GM12878 (cell line): ENCODE measurements around the gene TM7SF2. TPM values are rescaled to one million over a fixed set of nuclear protein-coding genes. Genes with fewer than 3 reads are reported as not detected.

Experiments
- ASH2L ChIP-seq: fragments of 300-600, 200-600 bp; sonication (generic); IDR thresholded peaks from 2 replicates; pipeline ENCODE4 v1.6.1; 2017; ENCODE audit warnings: low read depth, mild to moderate bottlenecking, borderline replicate concordance
- CHD2 ChIP-seq: IDR thresholded peaks from 2 replicates; pipeline ENCODE4 v1.6.1; 2011; ENCODE audit warnings: low read depth, low read length, improper control_type of control experiment, borderline replicate concordance
- EP300 ChIP-seq, 2 experiments: fragments of 150-350 bp in 1 of 2; IDR thresholded peaks; 2 replicates each; pipeline ENCODE4 v1.6.1; 2011 to 2012; ENCODE audit warnings: low read depth in 2 of 2, low read length in 2 of 2, borderline replicate concordance in 1 of 2, improper control_type of control experiment in 1 of 2, inconsistent platforms in 1 of 2; ENCODE audit not compliant: control insufficient read depth in 1 of 2
- MEF2B ChIP-seq: fragments of 450-650 bp; IDR thresholded peaks from 2 replicates; pipeline ENCODE4 v1.6.1; 2018; ENCODE audit warnings: mild to moderate bottlenecking, moderate library complexity; ENCODE audit not compliant: partially characterized antibody, poor library complexity, severe bottlenecking
- MXI1 ChIP-seq: fragments of 150-350 bp; IDR thresholded peaks from 2 replicates; pipeline ENCODE4 v1.6.1; 2011; ENCODE audit warnings: low read depth, mild to moderate bottlenecking, inconsistent platforms, low read length, improper control_type of control experiment
- NFYA ChIP-seq: IDR thresholded peaks from 2 replicates; pipeline ENCODE4 v1.6.1; 2011; ENCODE audit warnings: low read depth, mild to moderate bottlenecking, low read length, improper control_type of control experiment, borderline replicate concordance
- NRF1 ChIP-seq: conservative IDR thresholded peaks from 2 replicates; pipeline ENCODE4 v1.6.1; 2011; ENCODE audit warnings: mild to moderate bottlenecking, low read depth, low read length, improper control_type of control experiment
- POLR2A ChIP-seq: IDR thresholded peaks from 2 replicates; pipeline ENCODE4 v1.6.1; 2011; ENCODE audit warnings: low read depth, mild to moderate bottlenecking, low read length
- RFX5 ChIP-seq: IDR thresholded peaks from 2 replicates; pipeline ENCODE4 v1.6.1; 2011; ENCODE audit warnings: low read depth, low read length, improper control_type of control experiment
- SMAD5 ChIP-seq: IDR thresholded peaks from 2 replicates; pipeline ENCODE4 v1.6.1; 2016; ENCODE audit warnings: antibody characterized with exemption, low read depth
- TAF1 ChIP-seq: IDR thresholded peaks from 2 replicates; pipeline ENCODE4 v1.6.1; 2011; ENCODE audit warnings: mild to moderate bottlenecking, low read depth, low read length, borderline replicate concordance
- ZBED1 ChIP-seq: IDR thresholded peaks from 2 replicates; pipeline ENCODE4 v1.6.1; 2016; ENCODE audit warnings: borderline replicate concordance
- ZBTB11 ChIP-seq: fragments of 450-650 bp; formaldehyde crosslinking; IDR thresholded peaks from 2 replicates; pipeline ENCODE4 v1.5.0; 2022; ENCODE audit warnings: mild to moderate bottlenecking, missing genetic modification characterization
- ZNF274 ChIP-seq: IDR thresholded peaks from one replicate; pipeline ENCODE4 v1.8.0; 2011; ENCODE audit not compliant: insufficient read length, insufficient read depth
- ZNF622 ChIP-seq: fragments of 450-650 bp; IDR thresholded peaks from 2 replicates; pipeline ENCODE4 v1.6.1; 2017; ENCODE audit warnings: mild to moderate bottlenecking, inconsistent platforms
- polyA plus RNA-seq, 11 experiments: library from polyadenylated mRNA; depleted of rRNA in 4 of 11; unstranded in 6 of 11; stranded (reverse) in 5 of 11; fragments of >200 nt; fragmentation: Nextera tagmentation in 4 of 11; fragmentation: Illumina TruSeq in 1 of 11; extraction: Ambion mirVana in 4 of 11; extraction: Trizol in 1 of 11; gene quantifications; 1 replicate in 1 of 11; 2 replicates in 10 of 11; pipeline versions ENCODE4 v1.2.1 to v1.2.3, GENCODE V29; 2011 to 2016; ENCODE audit warnings: inconsistent platforms in 2 of 11, missing spikeins in 2 of 11, low read depth in 1 of 11
- total RNA-seq, 4 experiments: library from RNA; depleted of rRNA in 3 of 4; stranded (reverse); fragments of >200 nt in 3 of 4; fragmentation: Illumina TruSeq in 1 of 4; extraction: Trizol in 1 of 4; gene quantifications; 2 replicates each; pipeline versions ENCODE4 v1.2.1 to v1.2.3, GENCODE V29; 2013 to 2021
- TF ChIP-seq, protein P1 (sequence below): fragments of 450-650 bp; IDR thresholded peaks from 2 replicates; pipeline ENCODE4 v1.6.1; 2016; ENCODE audit warnings: mild to moderate bottlenecking, moderate library complexity, borderline replicate concordance
- TF ChIP-seq, protein P2 (sequence below): fragments of 450-650 bp; formaldehyde crosslinking; IDR thresholded peaks from 2 replicates; pipeline ENCODE4 v1.4.0; 2020; ENCODE audit warnings: mild to moderate bottlenecking, moderate library complexity

The TM7SF2 gene
- total and polyA plus RNA-seq, 10 of the 15 experiments (the other 5 are each of a cell fraction or from before 2014, with no cell fraction given): 0.52 to 57.7 (median 20.7) TPM

GRCh38 chr11:65112546-65113360 is 1.1 kb downstream of the TM7SF2 start (continued):
- TF ChIP-seq, protein P1, sequence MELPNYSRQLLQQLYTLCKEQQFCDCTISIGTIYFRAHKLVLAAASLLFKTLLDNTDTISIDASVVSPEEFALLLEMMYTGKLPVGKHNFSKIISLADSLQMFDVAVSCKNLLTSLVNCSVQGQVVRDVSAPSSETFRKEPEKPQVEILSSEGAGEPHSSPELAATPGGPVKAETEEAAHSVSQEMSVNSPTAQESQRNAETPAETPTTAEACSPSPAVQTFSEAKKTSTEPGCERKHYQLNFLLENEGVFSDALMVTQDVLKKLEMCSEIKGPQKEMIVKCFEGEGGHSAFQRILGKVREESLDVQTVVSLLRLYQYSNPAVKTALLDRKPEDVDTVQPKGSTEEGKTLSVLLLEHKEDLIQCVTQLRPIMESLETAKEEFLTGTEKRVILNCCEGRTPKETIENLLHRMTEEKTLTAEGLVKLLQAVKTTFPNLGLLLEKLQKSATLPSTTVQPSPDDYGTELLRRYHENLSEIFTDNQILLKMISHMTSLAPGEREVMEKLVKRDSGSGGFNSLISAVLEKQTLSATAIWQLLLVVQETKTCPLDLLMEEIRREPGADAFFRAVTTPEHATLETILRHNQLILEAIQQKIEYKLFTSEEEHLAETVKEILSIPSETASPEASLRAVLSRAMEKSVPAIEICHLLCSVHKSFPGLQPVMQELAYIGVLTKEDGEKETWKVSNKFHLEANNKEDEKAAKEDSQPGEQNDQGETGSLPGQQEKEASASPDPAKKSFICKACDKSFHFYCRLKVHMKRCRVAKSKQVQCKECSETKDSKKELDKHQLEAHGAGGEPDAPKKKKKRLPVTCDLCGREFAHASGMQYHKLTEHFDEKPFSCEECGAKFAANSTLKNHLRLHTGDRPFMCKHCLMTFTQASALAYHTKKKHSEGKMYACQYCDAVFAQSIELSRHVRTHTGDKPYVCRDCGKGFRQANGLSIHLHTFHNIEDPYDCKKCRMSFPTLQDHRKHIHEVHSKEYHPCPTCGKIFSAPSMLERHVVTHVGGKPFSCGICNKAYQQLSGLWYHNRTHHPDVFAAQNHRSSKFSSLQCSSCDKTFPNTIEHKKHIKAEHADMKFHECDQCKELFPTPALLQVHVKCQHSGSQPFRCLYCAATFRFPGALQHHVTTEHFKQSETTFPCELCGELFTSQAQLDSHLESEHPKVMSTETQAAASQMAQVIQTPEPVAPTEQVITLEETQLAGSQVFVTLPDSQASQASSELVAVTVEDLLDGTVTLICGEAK: peak; percentile 17; the same call in 1 of the 2 replicates
- TF ChIP-seq CHD2: no peak
- TF ChIP-seq ZBED1: no peak
- TF ChIP-seq, protein P2, sequence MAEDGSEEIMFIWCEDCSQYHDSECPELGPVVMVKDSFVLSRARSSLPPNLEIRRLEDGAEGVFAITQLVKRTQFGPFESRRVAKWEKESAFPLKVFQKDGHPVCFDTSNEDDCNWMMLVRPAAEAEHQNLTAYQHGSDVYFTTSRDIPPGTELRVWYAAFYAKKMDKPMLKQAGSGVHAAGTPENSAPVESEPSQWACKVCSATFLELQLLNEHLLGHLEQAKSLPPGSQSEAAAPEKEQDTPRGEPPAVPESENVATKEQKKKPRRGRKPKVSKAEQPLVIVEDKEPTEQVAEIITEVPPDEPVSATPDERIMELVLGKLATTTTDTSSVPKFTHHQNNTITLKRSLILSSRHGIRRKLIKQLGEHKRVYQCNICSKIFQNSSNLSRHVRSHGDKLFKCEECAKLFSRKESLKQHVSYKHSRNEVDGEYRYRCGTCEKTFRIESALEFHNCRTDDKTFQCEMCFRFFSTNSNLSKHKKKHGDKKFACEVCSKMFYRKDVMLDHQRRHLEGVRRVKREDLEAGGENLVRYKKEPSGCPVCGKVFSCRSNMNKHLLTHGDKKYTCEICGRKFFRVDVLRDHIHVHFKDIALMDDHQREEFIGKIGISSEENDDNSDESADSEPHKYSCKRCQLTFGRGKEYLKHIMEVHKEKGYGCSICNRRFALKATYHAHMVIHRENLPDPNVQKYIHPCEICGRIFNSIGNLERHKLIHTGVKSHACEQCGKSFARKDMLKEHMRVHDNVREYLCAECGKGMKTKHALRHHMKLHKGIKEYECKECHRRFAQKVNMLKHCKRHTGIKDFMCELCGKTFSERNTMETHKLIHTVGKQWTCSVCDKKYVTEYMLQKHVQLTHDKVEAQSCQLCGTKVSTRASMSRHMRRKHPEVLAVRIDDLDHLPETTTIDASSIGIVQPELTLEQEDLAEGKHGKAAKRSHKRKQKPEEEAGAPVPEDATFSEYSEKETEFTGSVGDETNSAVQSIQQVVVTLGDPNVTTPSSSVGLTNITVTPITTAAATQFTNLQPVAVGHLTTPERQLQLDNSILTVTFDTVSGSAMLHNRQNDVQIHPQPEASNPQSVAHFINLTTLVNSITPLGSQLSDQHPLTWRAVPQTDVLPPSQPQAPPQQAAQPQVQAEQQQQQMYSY (CRISPR knock-in tag): no peak
- TF ChIP-seq ZBTB11: no peak
- no peak for TF ChIP-seq NFYA
- no peak for TF ChIP-seq SMAD5
- no peak for TF ChIP-seq RFX5
- TF ChIP-seq NRF1: no peak
- TF ChIP-seq TAF1: no peak
- TF ChIP-seq MEF2B: no peak
- no peak for TF ChIP-seq ASH2L
- TF ChIP-seq ZNF622: no peak
- no peak for TF ChIP-seq EP300 (IDR thresholded peaks at IDR 0.05; ENCODE audit: borderline replicate concordance in 1 of 2, control insufficient read depth in 1 of 2, low read depth in 2 of 2, low read length in 2 of 2)
- peak; percentile 38 for TF ChIP-seq POLR2A
- no peak for TF ChIP-seq ZNF274
- TF ChIP-seq MXI1: peak; percentile 42; the same call in 1 of the 2 replicates
